ENCODE data around the gene MMP13.

- TF ChIP-seq ZFX (CRISPR knock-in tag; IDR thresholded peaks at IDR 0.05; ENCODE audit: low read depth) (no peak), KDM3A (CRISPR knock-in tag; IDR thresholded peaks at IDR 0.05; ENCODE audit: low read depth) (no peak), NFE2 (CRISPR knock-in tag; IDR thresholded peaks at IDR 0.05) (no peak)
These were observed 19.2 kb upstream of the MMP13 start for GRCh38 chr11:102974552-102975280.
